ENCODE measurements around the gene FDXR.

GRCh38 chr17:74873874-74874614 lies 1.2 kb upstream of the FDXR start:
- TF ChIP-seq, protein P1, sequence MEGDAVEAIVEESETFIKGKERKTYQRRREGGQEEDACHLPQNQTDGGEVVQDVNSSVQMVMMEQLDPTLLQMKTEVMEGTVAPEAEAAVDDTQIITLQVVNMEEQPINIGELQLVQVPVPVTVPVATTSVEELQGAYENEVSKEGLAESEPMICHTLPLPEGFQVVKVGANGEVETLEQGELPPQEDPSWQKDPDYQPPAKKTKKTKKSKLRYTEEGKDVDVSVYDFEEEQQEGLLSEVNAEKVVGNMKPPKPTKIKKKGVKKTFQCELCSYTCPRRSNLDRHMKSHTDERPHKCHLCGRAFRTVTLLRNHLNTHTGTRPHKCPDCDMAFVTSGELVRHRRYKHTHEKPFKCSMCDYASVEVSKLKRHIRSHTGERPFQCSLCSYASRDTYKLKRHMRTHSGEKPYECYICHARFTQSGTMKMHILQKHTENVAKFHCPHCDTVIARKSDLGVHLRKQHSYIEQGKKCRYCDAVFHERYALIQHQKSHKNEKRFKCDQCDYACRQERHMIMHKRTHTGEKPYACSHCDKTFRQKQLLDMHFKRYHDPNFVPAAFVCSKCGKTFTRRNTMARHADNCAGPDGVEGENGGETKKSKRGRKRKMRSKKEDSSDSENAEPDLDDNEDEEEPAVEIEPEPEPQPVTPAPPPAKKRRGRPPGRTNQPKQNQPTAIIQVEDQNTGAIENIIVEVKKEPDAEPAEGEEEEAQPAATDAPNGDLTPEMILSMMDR (IDR thresholded peaks at IDR 0.05): no peak
- TF ChIP-seq POLR2A (IDR thresholded peaks at IDR 0.05): no peak
